HepG2 (cell line): ENCODE data around the gene HEPHL1. TPM values are rescaled to one million over a fixed set of nuclear protein-coding genes. Genes with fewer than 3 reads are reported as not detected.

ENCODE experiments used
- ATAC-seq: fragments of 200-7000 bp; cut with Tn5 transposase; 3 replicates; pipeline ENCODE4 v1.9.1; 2020; ENCODE audit warnings: mild to moderate bottlenecking, moderate library complexity
- BruUV-seq: library from RNA; stranded (reverse); fragments of 400-500 nt; replicated peaks from 2 replicates; lab custom pipeline; 2021; lab: Mats Ljungman, UMichigan
- CTCF ChIA-PET: fragments of 300-600 bp; formaldehyde crosslinking; extraction: SDS; loops from one replicate; lab custom pipeline; 2021; ENCODE audit warnings: low total read pairs, inconsistent platforms, low intra/inter-chr PET ratio; lab: Yijun Ruan, JAX
- POLR2A ChIA-PET: fragments of 350-600 bp; sonication (Branson Sonifier 250); formaldehyde crosslinking; loops from one replicate; lab custom pipeline; 2020; ENCODE audit warnings: antibody characterized with exemption, inconsistent platforms; lab: Yijun Ruan, JAX
- DNase-seq: peaks from one replicate; pipeline ENCODE4 v3.0.0-alpha.2; 2015; ENCODE audit warnings: low spot score
- FAIRE-seq: peaks from 3 replicates; lab custom pipeline; 2011; peaks lifted over from hg19 to GRCh38; lab: Jason Lieb, UNC
- H2AFZ ChIP-seq: one replicate; pipeline ENCODE4 v1.6.1; 2011; ENCODE audit warnings: low read length, inconsistent platforms
- H3K27ac ChIP-seq: fragments of 300-600 bp; 3 replicates; pipeline ENCODE4 v1.8.0; 2011; ENCODE audit warnings: mixed run types, mild to moderate bottlenecking, mixed read lengths, low read length, inconsistent platforms; ENCODE audit not compliant: insufficient read depth; ENCODE audit errors: extremely low read length
- H3K27me3 ChIP-seq, 2 experiments: fragments of 200-600 bp in 1 of 2; 2 replicates in 1 of 2; 3 replicates in 1 of 2; pipeline versions ENCODE4 v1.6.0 to v1.8.0; 2011; ENCODE audit warnings: low read length in 2 of 2, mild to moderate bottlenecking in 2 of 2, moderate library complexity in 2 of 2, inconsistent platforms in 1 of 2; ENCODE audit not compliant: insufficient read depth in 2 of 2, control insufficient read depth in 1 of 2
- H3K36me3 ChIP-seq, 2 experiments: fragments of 200-600 bp in 1 of 2; replicated peaks in 1 of 2; 2 replicates in 1 of 2; 3 replicates in 1 of 2; pipeline versions ENCODE4 v1.5.1 to v1.8.0; 2011; ENCODE audit warnings: low read length in 2 of 2, inconsistent platforms in 1 of 2; ENCODE audit not compliant: insufficient read depth in 2 of 2, control insufficient read depth in 1 of 2
- H3K4me1 ChIP-seq: 2 replicates; pipeline ENCODE4 v1.5.1; 2012; ENCODE audit warnings: low read length, inconsistent platforms; ENCODE audit not compliant: insufficient read depth
- H3K4me2 ChIP-seq: 2 replicates; pipeline ENCODE4 v1.6.0; 2011; ENCODE audit warnings: low read depth, low read length, inconsistent platforms
- H3K4me3 ChIP-seq, 3 experiments: fragments of 200-600 bp in 1 of 3; sonication (generic), shearing (Covaris generic) in 1 of 3; replicated peaks in 1 of 3; 2 replicates each; pipeline ENCODE4 v1.5.1; 2011 to 2016; ENCODE audit warnings: low read length in 3 of 3, inconsistent platforms in 2 of 3, low read depth in 2 of 3, mild to moderate bottlenecking in 2 of 3, control low read depth in 1 of 3, mixed read lengths in 1 of 3; ENCODE audit not compliant: insufficient read depth in 1 of 3
- H3K79me2 ChIP-seq: one replicate; pipeline ENCODE4 v1.6.1; 2011; ENCODE audit warnings: low read length, inconsistent platforms; ENCODE audit not compliant: insufficient read depth
- H3K9ac ChIP-seq: 2 replicates; pipeline ENCODE4 v1.6.0; 2011; ENCODE audit warnings: mild to moderate bottlenecking, low read depth, low read length, inconsistent platforms; ENCODE audit not compliant: insufficient read depth
- H3K9me3 ChIP-seq: 2 replicates; pipeline ENCODE4 v1.5.1; 2012; ENCODE audit warnings: mild to moderate bottlenecking, low read length
- H4K20me1 ChIP-seq: 2 replicates; pipeline ENCODE4 v1.6.0; 2011; ENCODE audit warnings: inconsistent platforms, mild to moderate bottlenecking, low read length, moderate library complexity; ENCODE audit not compliant: insufficient read depth
- BRCA1 ChIP-seq: sonication (generic); formaldehyde crosslinking; IDR thresholded peaks from 2 replicates; pipeline ENCODE4 v1.4.0; 2020; ENCODE audit warnings: missing genetic modification reagents
- CC2D1A ChIP-seq: sonication (generic); formaldehyde crosslinking; IDR thresholded peaks from 2 replicates; pipeline ENCODE4 v1.8.1; 2023; ENCODE audit warnings: mild to moderate bottlenecking, missing genetic modification reagents
- DPF2 ChIP-seq: sonication (generic); formaldehyde crosslinking; IDR thresholded peaks from 2 replicates; pipeline ENCODE4 v1.4.0; 2020; ENCODE audit warnings: mild to moderate bottlenecking, low read depth, missing genetic modification reagents, borderline replicate concordance
- HMG20A ChIP-seq: IDR thresholded peaks from 2 replicates; pipeline ENCODE4 v1.6.1; 2016; ENCODE audit warnings: borderline replicate concordance
- KDM5A ChIP-seq: fragments of 200-600 bp; sonication (generic); IDR thresholded peaks from 2 replicates; pipeline ENCODE4 v1.7.0; 2018; ENCODE audit warnings: antibody characterized with exemption, mild to moderate bottlenecking, low read length, borderline replicate concordance
- MATR3 ChIP-seq: sonication (generic); formaldehyde crosslinking; IDR thresholded peaks from 2 replicates; pipeline ENCODE4 v1.4.0; 2020; ENCODE audit warnings: missing genetic modification reagents
- MED13 ChIP-seq: sonication (generic); formaldehyde crosslinking; IDR thresholded peaks from 2 replicates; pipeline ENCODE4 v1.5.0; 2020; ENCODE audit warnings: missing genetic modification reagents
- NFE2L1 ChIP-seq: sonication (generic); formaldehyde crosslinking; IDR thresholded peaks from 2 replicates; pipeline ENCODE4 v1.4.0; 2020; ENCODE audit warnings: missing genetic modification reagents, mild to moderate bottlenecking, borderline replicate concordance
- REPIN1 ChIP-seq: sonication (generic); formaldehyde crosslinking; IDR thresholded peaks from 2 replicates; pipeline ENCODE4 v1.8.0; 2022; ENCODE audit warnings: missing genetic modification reagents, low read depth, mild to moderate bottlenecking, borderline replicate concordance
- ZC3H13 ChIP-seq: sonication (generic); formaldehyde crosslinking; IDR thresholded peaks from 2 replicates; pipeline ENCODE4 v1.8.1; 2023; ENCODE audit warnings: mild to moderate bottlenecking, missing genetic modification reagents, moderate library complexity
- ZMYM3 ChIP-seq: sonication (generic); formaldehyde crosslinking; IDR thresholded peaks from 2 replicates; pipeline ENCODE4 v1.5.1; 2020; ENCODE audit warnings: mild to moderate bottlenecking, missing genetic modification reagents
- ZNF557 ChIP-seq: sonication (generic); formaldehyde crosslinking; IDR thresholded peaks from 2 replicates; pipeline ENCODE4 v1.4.0; 2020; ENCODE audit warnings: missing genetic modification reagents
- WGBS: methylation state at CpG from one replicate; pipeline ENCODE4 v1.1.6; 2017; ENCODE audit warnings: low lambda C conversion rate; 5-methylcytosine and 5-hydroxymethylcytosine counted together
- in situ Hi-C: cut with HindIII; loops from 2 replicates; pipeline ENCODE4 v1.10.0; 2017; ENCODE audit warnings: low pct_unique_long_range_greater_than_20kb; ENCODE audit not compliant: extremely low pct_ligation_motif_present
- intact Hi-C: fragments of 100-400 bp; cut with micrococcal nuclease; formaldehyde crosslinking; loops from one replicate; pipeline ENCODE4 v1.10.0; 2022; ENCODE audit not compliant: unreplicated experiment
- polyA plus RNA-seq, 8 experiments: library from polyadenylated mRNA; depleted of rRNA in 3 of 8; stranded (reverse) in 7 of 8; unstranded in 1 of 8; fragments of >200 nt; fragmentation: Illumina TruSeq in 4 of 8; extraction: Trizol in 4 of 8; gene quantifications; 2 replicates each; pipeline versions ENCODE4 v1.2.1 to v1.2.3, GENCODE V29; 2011 to 2016; ENCODE audit warnings: low read depth in 4 of 8, missing spikeins in 1 of 8, mixed read lengths in 1 of 8; ENCODE audit not compliant: insufficient read depth in 1 of 8
- total RNA-seq, 5 experiments: library from RNA; depleted of rRNA; stranded (reverse); fragments of >200 nt; fragmentation: Illumina TruSeq; extraction: Trizol; gene quantifications; 2 replicates each; pipeline ENCODE4 v1.2.3, GENCODE V29; 2016; ENCODE audit warnings: low read depth in 1 of 5
- TF ChIP-seq, protein P1 (sequence below): sonication (generic); formaldehyde crosslinking; IDR thresholded peaks from 2 replicates; pipeline ENCODE4 v1.5.1; 2020; ENCODE audit warnings: mild to moderate bottlenecking, missing genetic modification reagents, moderate library complexity
- TF ChIP-seq, protein P2 (sequence below): sonication (generic); formaldehyde crosslinking; IDR thresholded peaks from 2 replicates; pipeline ENCODE4 v1.4.0; 2020; ENCODE audit warnings: missing genetic modification reagents

HEPHL1 gene
- total and polyA plus RNA-seq, 2 of the 13 experiments (the other 11 are each of a cell fraction or from before 2014, with no cell fraction given): 0.04 to 0.05 TPM

DNA sequence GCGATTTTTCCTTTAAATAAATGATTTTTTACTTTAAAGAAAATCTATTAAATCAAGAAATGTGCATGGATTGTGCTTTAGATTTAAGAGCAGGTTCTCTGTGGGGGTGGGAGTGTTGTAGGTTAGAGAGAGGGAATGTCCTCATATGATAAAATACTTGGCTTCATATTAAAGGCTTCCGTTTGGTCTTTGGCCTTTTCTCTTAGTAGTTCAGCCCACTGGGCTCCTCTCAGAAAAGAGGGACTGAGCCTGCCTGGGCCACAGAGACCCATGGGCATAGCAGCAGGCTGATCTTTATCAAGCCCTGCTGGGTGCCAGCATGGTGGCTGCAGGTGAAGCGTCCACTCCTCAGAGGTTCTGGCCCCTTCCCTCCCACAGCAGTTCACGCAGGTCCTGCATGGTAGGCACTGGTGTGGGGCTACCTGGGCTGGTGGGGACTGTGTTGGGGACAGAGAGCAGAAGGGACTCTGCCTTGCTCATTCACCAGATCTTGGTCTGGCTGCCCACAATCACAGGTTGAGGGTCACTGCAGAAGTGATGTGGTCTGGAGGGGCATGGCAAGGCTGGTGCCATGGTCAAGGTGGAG lies 111.8 kb downstream of the HEPHL1 start (continued):
- TF ChIP-seq, protein P1, sequence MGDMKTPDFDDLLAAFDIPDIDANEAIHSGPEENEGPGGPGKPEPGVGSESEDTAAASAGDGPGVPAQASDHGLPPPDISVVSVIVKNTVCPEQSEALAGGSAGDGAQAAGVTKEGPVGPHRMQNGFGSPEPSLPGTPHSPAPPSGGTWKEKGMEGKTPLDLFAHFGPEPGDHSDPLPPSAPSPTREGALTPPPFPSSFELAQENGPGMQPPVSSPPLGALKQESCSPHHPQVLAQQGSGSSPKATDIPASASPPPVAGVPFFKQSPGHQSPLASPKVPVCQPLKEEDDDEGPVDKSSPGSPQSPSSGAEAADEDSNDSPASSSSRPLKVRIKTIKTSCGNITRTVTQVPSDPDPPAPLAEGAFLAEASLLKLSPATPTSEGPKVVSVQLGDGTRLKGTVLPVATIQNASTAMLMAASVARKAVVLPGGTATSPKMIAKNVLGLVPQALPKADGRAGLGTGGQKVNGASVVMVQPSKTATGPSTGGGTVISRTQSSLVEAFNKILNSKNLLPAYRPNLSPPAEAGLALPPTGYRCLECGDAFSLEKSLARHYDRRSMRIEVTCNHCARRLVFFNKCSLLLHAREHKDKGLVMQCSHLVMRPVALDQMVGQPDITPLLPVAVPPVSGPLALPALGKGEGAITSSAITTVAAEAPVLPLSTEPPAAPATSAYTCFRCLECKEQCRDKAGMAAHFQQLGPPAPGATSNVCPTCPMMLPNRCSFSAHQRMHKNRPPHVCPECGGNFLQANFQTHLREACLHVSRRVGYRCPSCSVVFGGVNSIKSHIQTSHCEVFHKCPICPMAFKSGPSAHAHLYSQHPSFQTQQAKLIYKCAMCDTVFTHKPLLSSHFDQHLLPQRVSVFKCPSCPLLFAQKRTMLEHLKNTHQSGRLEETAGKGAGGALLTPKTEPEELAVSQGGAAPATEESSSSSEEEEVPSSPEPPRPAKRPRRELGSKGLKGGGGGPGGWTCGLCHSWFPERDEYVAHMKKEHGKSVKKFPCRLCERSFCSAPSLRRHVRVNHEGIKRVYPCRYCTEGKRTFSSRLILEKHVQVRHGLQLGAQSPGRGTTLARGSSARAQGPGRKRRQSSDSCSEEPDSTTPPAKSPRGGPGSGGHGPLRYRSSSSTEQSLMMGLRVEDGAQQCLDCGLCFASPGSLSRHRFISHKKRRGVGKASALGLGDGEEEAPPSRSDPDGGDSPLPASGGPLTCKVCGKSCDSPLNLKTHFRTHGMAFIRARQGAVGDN: peak; percentile 12; the same call in 1 of the 2 replicates

DNA sequence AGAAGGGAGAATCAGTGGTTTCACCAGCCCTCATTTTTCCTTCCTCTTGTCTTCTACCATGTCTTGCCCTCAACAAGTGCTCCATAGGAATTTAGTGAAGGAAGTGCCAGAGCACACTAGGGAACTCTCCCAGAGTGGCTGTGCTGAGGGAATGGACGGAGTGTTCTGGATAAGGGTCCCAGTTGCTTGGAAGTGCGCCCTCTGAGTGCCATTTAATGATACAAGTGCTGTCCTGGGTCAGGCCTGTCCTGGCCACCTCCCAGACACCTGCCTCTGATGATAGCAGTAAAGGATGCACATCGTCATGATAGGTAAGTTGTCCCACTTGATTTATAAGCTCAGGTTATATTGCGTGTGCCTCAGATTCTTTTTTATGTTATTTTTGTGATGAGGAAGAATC lies 112.6 kb downstream of the HEPHL1 start:
- no peak for FAIRE-seq
- BruUV-seq: no TSS peak
- peaks cover 64% of the 10 kb centered on the region for H3K79me2 ChIP-seq
- H3K9ac ChIP-seq: no peak overlapping the region
- no peak for DNase-seq
- H4K20me1 ChIP-seq: peaks cover 10% of the 10 kb centered on the region; the same call in 1 of the 2 replicates
- ChIA-PET POLR2A (no interaction called here), CTCF (no interaction called here)
- no peaks in the 10 kb centered on the region for H3K27me3 ChIP-seq
- no peaks in the 10 kb centered on the region for H3K9me3 ChIP-seq
- H3K4me1 ChIP-seq: peaks cover 30% of the 10 kb centered on the region
- no peak overlapping the region for H2AFZ ChIP-seq
- H3K36me3 ChIP-seq: no peaks in the 10 kb centered on the region
- in situ Hi-C loops: no loop called here
- ATAC-seq: no peak
- TF ChIP-seq DPF2 (CRISPR knock-in tag) (no peak), NFE2L1 (CRISPR knock-in tag) (no peak), KDM5A (no peak), CC2D1A (CRISPR knock-in tag) (no peak), REPIN1 (CRISPR knock-in tag) (no peak), MATR3 (no peak), ZC3H13 (no peak), ZMYM3 (CRISPR knock-in tag) (no peak), MED13 (no peak), BRCA1 (CRISPR knock-in tag) (no peak), ZNF557 (no peak), HMG20A (CRISPR knock-in tag) (no peak)
- TF ChIP-seq, protein P2, sequence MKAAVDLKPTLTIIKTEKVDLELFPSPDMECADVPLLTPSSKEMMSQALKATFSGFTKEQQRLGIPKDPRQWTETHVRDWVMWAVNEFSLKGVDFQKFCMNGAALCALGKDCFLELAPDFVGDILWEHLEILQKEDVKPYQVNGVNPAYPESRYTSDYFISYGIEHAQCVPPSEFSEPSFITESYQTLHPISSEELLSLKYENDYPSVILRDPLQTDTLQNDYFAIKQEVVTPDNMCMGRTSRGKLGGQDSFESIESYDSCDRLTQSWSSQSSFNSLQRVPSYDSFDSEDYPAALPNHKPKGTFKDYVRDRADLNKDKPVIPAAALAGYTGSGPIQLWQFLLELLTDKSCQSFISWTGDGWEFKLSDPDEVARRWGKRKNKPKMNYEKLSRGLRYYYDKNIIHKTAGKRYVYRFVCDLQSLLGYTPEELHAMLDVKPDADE (CRISPR knock-in tag): no peak
- WGBS: 100% methylated on average over 4 of the region's 4 CpGs
- no peak overlapping the region for H3K27ac ChIP-seq
- intact Hi-C loops: no loop called here
- no peak overlapping the region for H3K4me2 ChIP-seq
- H3K4me3 ChIP-seq: no peak overlapping the region
